Amygdala (tissue), 56 donors: Measurements from ENCODE around the gene NFIB.

Experiments
- DNase-seq, 56 donors: peaks; one replicate each; lab custom pipeline; 2025; lab: John Stamatoyannopoulos, UW

The NFIB gene

DNA sequence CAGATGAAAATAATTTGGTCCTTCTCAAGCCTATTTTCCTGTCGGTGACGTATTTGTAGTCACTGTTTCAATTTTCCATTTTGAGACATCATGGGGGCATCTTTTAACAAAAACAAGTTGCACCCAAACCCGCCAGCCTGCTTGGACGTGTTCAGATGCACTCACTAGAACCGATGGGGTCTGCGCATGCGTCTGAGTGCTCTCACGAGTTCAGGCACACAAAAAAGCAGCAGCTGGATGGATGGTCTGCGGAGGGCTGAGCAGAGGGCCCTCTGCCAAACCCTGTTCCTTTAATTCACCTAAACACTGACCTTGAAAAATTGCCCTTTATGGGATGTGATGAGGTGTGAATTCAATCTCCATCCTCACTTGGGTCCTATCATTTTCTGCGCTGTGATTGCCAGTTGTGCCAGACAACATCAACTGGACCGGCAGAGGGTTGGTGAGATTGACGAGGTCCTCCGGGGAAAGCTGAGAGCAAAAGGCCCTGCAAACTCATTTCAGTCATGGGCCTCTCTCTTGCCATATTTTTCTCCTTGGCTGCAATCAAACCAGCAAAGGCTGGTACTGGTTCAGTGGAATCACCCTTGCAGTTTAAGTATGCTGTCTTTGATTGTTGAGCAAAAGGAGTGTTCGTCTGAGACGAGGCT is 251.9 kb downstream of the NFIB start:
- no peak for DNase-seq

DNA sequence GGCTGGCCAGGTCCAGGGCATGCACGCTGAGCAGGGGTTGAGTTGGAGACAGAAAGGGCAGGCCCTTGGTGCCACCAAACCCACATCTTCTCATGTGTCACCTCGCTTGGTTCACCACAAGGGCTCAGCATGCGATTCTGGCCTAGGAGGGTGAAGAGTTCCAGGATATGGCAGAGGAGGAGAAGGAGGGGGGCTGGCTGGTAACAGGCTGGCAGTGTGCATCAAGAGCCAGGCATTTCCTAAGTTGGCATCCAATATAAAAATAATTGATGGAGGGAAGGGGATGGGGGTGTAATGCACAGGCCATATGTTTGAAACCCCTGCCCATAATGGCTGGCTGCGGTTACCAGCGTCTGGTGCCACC is 255.6 kb downstream of the NFIB start:
- DNase-seq: no peak

- DNase-seq: no peak
These were observed 256.3 kb downstream of the NFIB start for GRCh38 chr9:14057368-14058324.

- no peak for DNase-seq
These were observed 257.6 kb downstream of the NFIB start for GRCh38 chr9:14056316-14056861.

GRCh38 chr9:14054096-14054495 is 259.8 kb downstream of the NFIB start:
- no peak for DNase-seq

DNA sequence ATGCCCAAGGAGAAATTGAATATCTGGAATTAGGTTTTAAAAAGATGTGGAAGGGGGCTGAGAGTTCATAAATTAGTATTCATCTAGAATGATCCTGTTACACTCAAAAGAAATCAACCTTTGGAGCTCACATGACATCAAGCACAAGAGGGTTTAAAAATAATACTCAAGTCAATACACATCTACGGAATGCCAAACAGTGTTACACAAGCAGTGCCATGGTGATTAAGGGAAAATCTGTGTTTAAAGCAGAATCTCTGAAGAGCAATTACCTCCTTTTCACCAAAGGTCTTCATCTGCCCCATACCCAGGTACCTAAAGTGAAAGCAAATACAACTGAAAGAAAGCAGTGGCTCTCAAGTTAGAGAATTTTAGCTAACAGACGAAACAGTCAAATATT is 261.6 kb downstream of the NFIB start:
- no peak for DNase-seq

- no peak for DNase-seq
These were observed 262.5 kb downstream of the NFIB start for GRCh38 chr9:14051419-14051818.

- DNase-seq: no peak
These were observed 270.5 kb downstream of the NFIB start for GRCh38 chr9:14043483-14043882.

DNA sequence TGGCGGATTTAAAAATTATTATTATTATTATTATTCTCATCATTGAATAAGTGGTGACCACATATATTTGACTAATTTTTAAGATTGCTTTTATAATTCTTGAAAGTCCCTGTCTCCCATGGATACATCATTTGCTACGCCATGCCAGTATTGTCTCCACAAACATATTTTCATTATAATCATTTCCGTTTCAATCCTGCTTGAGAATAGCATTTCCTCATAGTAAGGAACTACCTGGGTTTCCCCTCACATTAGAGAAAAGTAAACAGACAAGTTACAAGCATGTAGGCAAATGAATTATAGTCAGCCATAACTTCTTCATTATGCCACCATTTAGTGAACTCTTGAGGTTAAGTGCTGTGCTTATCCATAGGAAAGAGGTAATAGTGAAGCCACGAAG is 276.6 kb downstream of the NFIB start:
- DNase-seq: no peak

- no peak for DNase-seq
These were observed 280.9 kb downstream of the NFIB start for GRCh38 chr9:14033067-14033466.
